ENCODE measurements around the gene LYRM9. TPM values are rescaled to one million over a fixed set of nuclear protein-coding genes. Genes with fewer than 3 reads are reported as not detected.

LYRM9 gene
- total and polyA plus RNA-seq, 4 donors, result 7.0 to 15.3 (median 8.8) TPM

DNA sequence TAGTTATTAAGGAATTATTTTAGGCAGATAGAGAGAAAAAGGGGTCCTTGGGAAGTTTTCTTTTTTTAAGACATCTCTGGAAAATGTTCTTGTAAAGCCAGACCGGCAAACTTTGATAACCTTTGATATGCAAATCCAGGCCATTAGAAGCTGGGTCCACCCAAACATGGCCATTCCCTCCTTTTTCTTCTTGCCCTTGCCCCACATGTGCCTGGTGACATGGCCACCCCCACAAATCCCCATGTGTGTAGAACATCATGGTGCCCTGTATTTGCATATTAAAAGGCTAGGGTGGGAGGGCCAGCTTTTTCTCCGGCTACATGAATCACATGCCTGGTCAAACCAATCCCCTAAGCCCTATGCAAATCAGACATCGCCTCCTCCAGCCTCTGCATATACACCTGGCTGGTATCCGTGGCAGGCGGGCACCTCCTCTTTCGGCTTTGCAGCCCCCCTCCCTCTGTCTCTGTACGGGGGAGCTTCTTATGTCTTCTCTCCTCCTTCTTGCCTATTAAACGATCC, 43.9 kb upstream of the LYRM9 start:
- no peak overlapping the region for H3K27ac ChIP-seq (ENCODE audit: low read depth in 1 of 2, low read length in 1 of 2)
- TF ChIP-seq, protein P1, sequence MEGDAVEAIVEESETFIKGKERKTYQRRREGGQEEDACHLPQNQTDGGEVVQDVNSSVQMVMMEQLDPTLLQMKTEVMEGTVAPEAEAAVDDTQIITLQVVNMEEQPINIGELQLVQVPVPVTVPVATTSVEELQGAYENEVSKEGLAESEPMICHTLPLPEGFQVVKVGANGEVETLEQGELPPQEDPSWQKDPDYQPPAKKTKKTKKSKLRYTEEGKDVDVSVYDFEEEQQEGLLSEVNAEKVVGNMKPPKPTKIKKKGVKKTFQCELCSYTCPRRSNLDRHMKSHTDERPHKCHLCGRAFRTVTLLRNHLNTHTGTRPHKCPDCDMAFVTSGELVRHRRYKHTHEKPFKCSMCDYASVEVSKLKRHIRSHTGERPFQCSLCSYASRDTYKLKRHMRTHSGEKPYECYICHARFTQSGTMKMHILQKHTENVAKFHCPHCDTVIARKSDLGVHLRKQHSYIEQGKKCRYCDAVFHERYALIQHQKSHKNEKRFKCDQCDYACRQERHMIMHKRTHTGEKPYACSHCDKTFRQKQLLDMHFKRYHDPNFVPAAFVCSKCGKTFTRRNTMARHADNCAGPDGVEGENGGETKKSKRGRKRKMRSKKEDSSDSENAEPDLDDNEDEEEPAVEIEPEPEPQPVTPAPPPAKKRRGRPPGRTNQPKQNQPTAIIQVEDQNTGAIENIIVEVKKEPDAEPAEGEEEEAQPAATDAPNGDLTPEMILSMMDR (IDR thresholded peaks at IDR 0.05; ENCODE audit: control extremely low read depth, extremely low read depth), result no peak
- H3K4me1 ChIP-seq (ENCODE audit: control insufficient read depth in 5 of 5, insufficient read depth in 5 of 5, low read length in 5 of 5), result no peaks in the 10 kb centered on the region
- ATAC-seq (ENCODE audit: insufficient read depth, low FRiP score) (no peak), DNase-seq (no peak)
- peaks cover 0 to 10% (median 2%) of the 10 kb centered on the region in 4 donors for H3K9me3 ChIP-seq (ENCODE audit: control insufficient read depth in 4 of 4, insufficient read depth in 3 of 4, low read length in 3 of 4)
- H3K4me3 ChIP-seq, result no peak overlapping the region
- no peaks in the 10 kb centered on the region for H3K36me3 ChIP-seq (ENCODE audit: control insufficient read depth in 4 of 4, insufficient read depth in 4 of 4, low read length in 4 of 4)
- peaks cover 0 to 18% (median 0%) of the 10 kb centered on the region in 3 donors for H3K27me3 ChIP-seq (ENCODE audit: control insufficient read depth in 3 of 3, insufficient read depth in 3 of 3, low read length in 2 of 3)
- 89 to 94% methylated on average over 8 of the region's 8 CpGs for WGBS, 2 donors
- H3K9ac ChIP-seq (ENCODE audit: insufficient read depth in 1 of 2, low read length in 2 of 2), result no peak overlapping the region

DNA sequence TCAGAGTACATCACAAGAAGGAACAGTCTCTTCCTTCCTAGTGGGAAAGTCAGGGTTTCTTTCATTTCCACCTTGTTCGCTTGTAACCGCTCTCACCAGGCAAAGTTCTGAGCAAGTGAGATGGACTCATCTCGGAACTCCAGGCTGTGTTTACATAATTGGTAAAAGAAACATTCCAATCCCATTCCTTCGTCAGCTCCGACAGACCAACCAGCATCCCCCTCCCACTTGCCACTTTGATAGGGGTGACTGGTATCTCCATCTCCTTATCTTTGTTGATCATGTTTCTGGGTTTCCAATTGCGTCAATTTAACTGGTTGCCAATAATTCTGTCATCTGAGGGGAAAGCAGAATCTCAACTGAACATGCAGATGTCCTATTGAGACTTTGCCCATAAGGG, 36.8 kb upstream of the LYRM9 start:
- Histone ChIP-seq H3K9me3 (ENCODE audit: control insufficient read depth in 4 of 4, insufficient read depth in 3 of 4, low read length in 3 of 4) (peaks cover 0 to 7% (median 2%) of the 10 kb centered on the region in 4 donors), H3K27me3 (ENCODE audit: control insufficient read depth in 3 of 3, insufficient read depth in 3 of 3, low read length in 2 of 3) (no peaks in the 10 kb centered on the region), H3K36me3 (ENCODE audit: control insufficient read depth in 4 of 4, insufficient read depth in 4 of 4, low read length in 4 of 4) (no peaks in the 10 kb centered on the region), H3K27ac (ENCODE audit: low read depth in 1 of 2, low read length in 1 of 2) (no peak overlapping the region), H3K9ac (ENCODE audit: insufficient read depth in 1 of 2, low read length in 2 of 2) (no peak overlapping the region), H3K4me3 (no peak overlapping the region), H3K4me1 (ENCODE audit: control insufficient read depth in 5 of 5, insufficient read depth in 5 of 5, low read length in 5 of 5) (no peaks in the 10 kb centered on the region)
- WGBS, 2 donors, result 52 to 73% methylated on average over 6 of the region's 6 CpGs
- no peak for ATAC-seq (ENCODE audit: insufficient read depth, low FRiP score)
- DNase-seq, result no peak
- TF ChIP-seq, protein P1 (IDR thresholded peaks at IDR 0.05; ENCODE audit: control extremely low read depth, extremely low read depth), result no peak

DNA sequence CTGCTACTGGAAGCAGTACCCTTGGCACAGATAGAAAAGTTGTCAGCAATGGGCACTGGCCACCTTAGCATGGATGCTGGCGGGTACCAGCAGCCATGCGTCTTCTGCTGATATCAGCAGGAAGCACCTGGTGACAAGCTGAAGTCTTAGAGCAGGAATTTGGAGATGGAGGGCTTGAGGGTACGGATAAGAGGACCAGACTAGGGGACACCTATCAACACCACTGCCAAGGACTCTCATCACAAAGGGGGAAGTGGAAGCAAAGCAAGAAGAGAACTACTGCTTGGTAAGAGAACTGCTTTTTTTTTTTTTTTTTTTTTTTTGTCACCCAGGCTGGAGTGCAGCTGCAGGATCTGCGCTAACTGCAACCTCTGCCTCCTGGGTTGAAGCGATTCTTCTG, 35.4 kb upstream of the LYRM9 start:
- no peak for DNase-seq
- no peak for ATAC-seq (ENCODE audit: insufficient read depth, low FRiP score)
- Histone ChIP-seq H3K27me3 (ENCODE audit: control insufficient read depth in 3 of 3, insufficient read depth in 3 of 3, low read length in 2 of 3) (no peaks in the 10 kb centered on the region), H3K27ac (ENCODE audit: low read depth in 1 of 2, low read length in 1 of 2) (no peak overlapping the region), H3K9ac (ENCODE audit: insufficient read depth in 1 of 2, low read length in 2 of 2) (no peak overlapping the region), H3K9me3 (ENCODE audit: control insufficient read depth in 4 of 4, insufficient read depth in 3 of 4, low read length in 3 of 4) (peaks cover 0 to 4% (median 2%) of the 10 kb centered on the region in 4 donors), H3K4me1 (ENCODE audit: control insufficient read depth in 5 of 5, insufficient read depth in 5 of 5, low read length in 5 of 5) (no peaks in the 10 kb centered on the region), H3K36me3 (ENCODE audit: control insufficient read depth in 4 of 4, insufficient read depth in 4 of 4, low read length in 4 of 4) (no peaks in the 10 kb centered on the region), H3K4me3 (no peak overlapping the region)
- 78 to 82% methylated on average over 5 of the region's 5 CpGs for WGBS, 2 donors
- TF ChIP-seq, protein P1 (IDR thresholded peaks at IDR 0.05; ENCODE audit: control extremely low read depth, extremely low read depth), result no peak

DNA sequence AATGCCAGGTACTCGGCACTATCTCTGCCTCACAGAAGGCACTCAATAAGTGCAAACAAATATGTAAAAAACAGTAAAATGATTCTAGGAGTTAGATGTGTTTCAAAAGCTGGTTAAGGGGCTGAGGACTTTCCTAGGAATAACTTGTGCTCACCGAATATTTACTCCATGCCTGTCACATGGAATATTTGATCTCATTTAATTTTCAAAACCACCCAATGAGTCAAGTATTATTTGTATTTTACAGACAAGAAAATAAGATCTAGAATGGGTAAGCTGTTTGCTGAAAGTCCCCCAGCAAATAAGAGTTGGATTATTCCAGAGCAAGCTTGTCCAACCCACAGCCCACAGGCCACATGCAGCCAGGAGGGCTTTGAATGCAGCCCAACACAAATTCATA, 34.6 kb upstream of the LYRM9 start:
- WGBS, 2 donors, result 78 to 83% methylated on average over 2 of the region's 2 CpGs
- peaks cover 0 to 2% (median 0%) of the 10 kb centered on the region in 4 donors for H3K9me3 ChIP-seq (ENCODE audit: control insufficient read depth in 4 of 4, insufficient read depth in 3 of 4, low read length in 3 of 4)

More for the DNA sequence above, 34.6 kb upstream of the LYRM9 start:
- no peaks in the 10 kb centered on the region for H3K27me3 ChIP-seq (ENCODE audit: control insufficient read depth in 3 of 3, insufficient read depth in 3 of 3, low read length in 2 of 3)
- no peak for ATAC-seq (ENCODE audit: insufficient read depth, low FRiP score)
- H3K9ac ChIP-seq (ENCODE audit: insufficient read depth in 1 of 2, low read length in 2 of 2), result no peak overlapping the region
- no peaks in the 10 kb centered on the region for H3K4me1 ChIP-seq (ENCODE audit: control insufficient read depth in 5 of 5, insufficient read depth in 5 of 5, low read length in 5 of 5)
- no peak overlapping the region for H3K27ac ChIP-seq (ENCODE audit: low read depth in 1 of 2, low read length in 1 of 2)
- H3K4me3 ChIP-seq, result no peak overlapping the region
- H3K36me3 ChIP-seq (ENCODE audit: control insufficient read depth in 4 of 4, insufficient read depth in 4 of 4, low read length in 4 of 4), result no peaks in the 10 kb centered on the region
- no peak for DNase-seq
- TF ChIP-seq, protein P1 (IDR thresholded peaks at IDR 0.05; ENCODE audit: control extremely low read depth, extremely low read depth), result no peak
